HG03159 (cell line): ENCODE data around the gene POMGNT1.

Experiments used
- ATAC-seq: cut with Tn5 transposase; IDR thresholded peaks from one replicate; pipeline ENCODE4 v1.9.1; 2021; ENCODE audit warnings: mild to moderate bottlenecking, moderate library complexity; ENCODE audit not compliant: unreplicated experiment

The POMGNT1 gene

GRCh38 chr1:46158312-46159281, 39.6 kb downstream of the POMGNT1 start:
- ATAC-seq: peak; percentile 80

GRCh38 chr1:46157916-46158311, 40.3 kb downstream of the POMGNT1 start:
- no peak for ATAC-seq

- no peak for ATAC-seq
Observed at GRCh38 chr1:46153732-46154131, 44.5 kb downstream of the POMGNT1 start.

GRCh38 chr1:46153228-46153627, 45.0 kb downstream of the POMGNT1 start:
- ATAC-seq: no peak

- ATAC-seq: no peak
Observed at GRCh38 chr1:46152016-46152415, 46.2 kb downstream of the POMGNT1 start.

GRCh38 chr1:46150085-46150484, 48.1 kb downstream of the POMGNT1 start:
- ATAC-seq: no peak

- ATAC-seq: no peak
Observed at GRCh38 chr1:46148318-46148717, 49.9 kb downstream of the POMGNT1 start.
